ENCODE measurements around the gene PEAK3. TPM values are rescaled to one million over a fixed set of nuclear protein-coding genes. Genes with fewer than 3 reads are reported as not detected.

PEAK3 gene
- total and polyA plus RNA-seq, 3 experiments from 2014 or later: 0.79 TPM; not detected in 2

GRCh38 chr19:2254064-2254872, 27.7 kb downstream of the PEAK3 start:
- DNase-seq: no peak
- peaks cover 10% of the 10 kb centered on the region for H3K27me3 ChIP-seq (ENCODE audit: insufficient read depth, low read length, poor library complexity, severe bottlenecking)
- H3K9me3 ChIP-seq (ENCODE audit: low read length): no peaks in the 10 kb centered on the region
- H3K27me3 Mint-ChIP-seq: peaks cover 0 to 2% of the 10 kb centered on the region in 2 donors
- no peaks in the 10 kb centered on the region for H3K36me3 Mint-ChIP-seq
- peaks cover 35% of the 10 kb centered on the region for H3K4me1 ChIP-seq (ENCODE audit: insufficient read depth, low read length)
- ChIA-PET POLR2A (interaction anchor here (0.7 to 8.2 kb wide), 3 partner anchors 15 to 18 kb away, joined by 4 to 69 read pairs (median 21); no protein-coding TSS in a partner anchor), CTCF (interaction anchor here (0.8 to 4.2 kb wide), 4 partner anchors 11 to 62 kb away, joined by 3 to 17 read pairs (median 10); no protein-coding TSS in a partner anchor)
- H3K4me3 Mint-ChIP-seq: peak overlapping the region in 5 of 7 donors; percentile 24 to 64 (median 51)
- no peak overlapping the region for H3K27ac ChIP-seq (ENCODE audit: low read depth, low read length)
- peak overlapping the region in 3 of 8 donors; percentile 47 to 74 (median 58) for H3K27ac Mint-ChIP-seq
- H3K9me3 Mint-ChIP-seq: no peaks in the 10 kb centered on the region
- no peaks in the 10 kb centered on the region for H3K36me3 ChIP-seq (ENCODE audit: insufficient read depth, low read length)
- H3K4me3 ChIP-seq (ENCODE audit: low read length): no peak overlapping the region
- H3K4me1 Mint-ChIP-seq: peaks cover 14 to 43% (median 15%) of the 10 kb centered on the region in 3 donors

DNA sequence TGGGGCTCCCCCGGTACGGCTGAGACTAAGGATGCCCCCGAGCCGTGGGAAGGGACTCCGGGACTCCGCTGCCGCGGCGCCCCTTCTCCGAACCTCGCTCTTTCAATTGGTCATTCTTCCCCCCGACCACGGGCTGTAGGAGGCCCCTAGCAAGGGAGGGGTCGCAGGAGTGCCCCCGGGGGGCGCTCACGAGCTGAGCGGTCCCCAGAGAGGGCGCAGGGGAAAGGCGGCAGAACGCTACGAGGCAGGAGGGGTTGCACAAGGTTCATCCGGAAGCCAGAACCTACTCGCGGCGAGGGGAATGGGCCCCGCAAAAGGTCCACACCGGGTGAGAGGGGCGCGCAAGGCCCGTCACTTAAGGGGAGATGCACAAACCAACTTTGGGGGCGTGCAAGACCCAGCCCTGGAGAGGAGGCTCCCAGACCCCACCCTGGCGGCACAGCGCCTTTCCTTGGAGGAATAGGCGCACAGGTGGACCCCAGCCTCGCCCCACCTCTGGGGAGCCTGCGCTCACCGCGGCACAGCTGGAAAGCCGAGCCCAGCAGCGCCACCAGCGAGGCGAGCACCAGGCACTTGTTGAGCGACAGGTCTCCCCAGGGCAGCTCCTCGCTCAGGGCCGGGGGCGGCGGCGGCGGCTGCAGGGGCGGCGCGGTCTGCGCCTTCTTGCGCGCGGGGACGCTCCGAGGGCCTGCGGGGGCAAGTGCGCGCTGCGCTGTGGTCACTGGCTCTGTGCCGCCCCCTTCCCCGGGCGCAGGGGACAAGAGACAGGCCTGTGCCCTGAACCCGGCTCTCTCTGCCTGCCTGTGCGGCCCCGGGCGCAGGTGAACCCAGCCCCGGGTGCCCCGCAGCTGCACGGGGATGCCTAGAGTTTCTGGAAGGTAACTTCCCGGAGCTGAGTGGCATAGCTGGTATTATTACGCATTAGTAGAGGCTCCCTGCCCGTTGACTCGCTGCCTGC, 28.6 kb downstream of the PEAK3 start:
- Mint-ChIP-seq H3K4me3 (peak overlapping the region; percentile 72 to 90 (median 79)), H3K9me3 (no peaks in the 10 kb centered on the region), H3K36me3 (peaks cover 0 to 4% (median 0%) of the 10 kb centered on the region in 3 donors), H3K4me1 (peaks cover 7 to 37% (median 10%) of the 10 kb centered on the region in 3 donors), H3K27ac (peak overlapping the region in 6 of 8 donors; percentile 27 to 77 (median 50)), H3K27me3 (peaks cover 0 to 2% of the 10 kb centered on the region in 2 donors)
- H3K27ac ChIP-seq (ENCODE audit: low read depth, low read length): no peak overlapping the region
- peak in 3 of 5 donors; percentile 60 to 71 (median 67) for DNase-seq
- H3K4me3 ChIP-seq (ENCODE audit: low read length): peak overlapping the region; percentile 58
- CTCF ChIA-PET: interaction anchor here (0.7 to 4.2 kb wide), 9 partner anchors 8 to 62 kb away, joined by 3 to 17 read pairs (median 5); partner anchors contain the start of gene PLEKHJ1
- H3K27me3 ChIP-seq (ENCODE audit: insufficient read depth, low read length, poor library complexity, severe bottlenecking): peaks cover 10% of the 10 kb centered on the region
- no peaks in the 10 kb centered on the region for H3K36me3 ChIP-seq (ENCODE audit: insufficient read depth, low read length)
- peaks cover 30% of the 10 kb centered on the region for H3K4me1 ChIP-seq (ENCODE audit: insufficient read depth, low read length)
- H3K9me3 ChIP-seq (ENCODE audit: low read length): no peaks in the 10 kb centered on the region
- POLR2A ChIA-PET: interaction anchor here (0.7 to 8.2 kb wide), 5 partner anchors 14 to 357 kb away, joined by 3 to 69 read pairs (median 4); no protein-coding TSS in a partner anchor

DNA sequence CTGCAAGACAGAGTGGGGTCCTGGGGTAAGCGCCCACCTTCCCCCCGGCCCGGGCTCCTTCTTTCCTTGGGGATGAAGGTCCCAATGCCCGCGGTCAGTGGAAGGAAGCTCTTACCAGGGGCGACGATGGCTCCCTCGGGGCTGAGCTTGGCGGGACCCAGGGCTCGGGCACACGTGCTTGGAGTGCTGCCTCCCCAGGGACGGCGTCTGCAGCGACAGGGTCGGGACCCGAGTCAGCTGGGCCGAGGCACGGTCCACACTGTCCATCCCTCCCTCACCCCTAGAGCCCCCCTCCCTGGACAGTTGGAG, 29.2 kb downstream of the PEAK3 start:
- no peaks in the 10 kb centered on the region for H3K36me3 ChIP-seq (ENCODE audit: insufficient read depth, low read length)
- peak overlapping the region; percentile 58 for H3K4me3 ChIP-seq (ENCODE audit: low read length)
- peaks cover 10% of the 10 kb centered on the region for H3K27me3 ChIP-seq (ENCODE audit: insufficient read depth, low read length, poor library complexity, severe bottlenecking)
- POLR2A ChIA-PET: interaction anchor here (0.7 to 8.2 kb wide), 5 partner anchors 14 to 356 kb away, joined by 3 to 69 read pairs (median 4); no protein-coding TSS in a partner anchor
- peaks cover 24% of the 10 kb centered on the region for H3K4me1 ChIP-seq (ENCODE audit: insufficient read depth, low read length)
- Mint-ChIP-seq H3K27ac (peak overlapping the region in 1 of 8 donors; percentile 77), H3K36me3 (peaks cover 0 to 4% (median 0%) of the 10 kb centered on the region in 3 donors), H3K4me1 (peaks cover under 1 to 30% (median 5%) of the 10 kb centered on the region in 3 donors), H3K9me3 (no peaks in the 10 kb centered on the region), H3K27me3 (peaks cover 0 to 2% of the 10 kb centered on the region in 2 donors), H3K4me3 (peak overlapping the region; percentile 72 to 90 (median 79))
- CTCF ChIA-PET: interaction anchor here (0.7 to 4.2 kb wide), 8 partner anchors 9 to 63 kb away, joined by 3 to 17 read pairs (median 5); partner anchors contain the start of gene PLEKHJ1
- H3K27ac ChIP-seq (ENCODE audit: low read depth, low read length): no peak overlapping the region
- no peaks in the 10 kb centered on the region for H3K9me3 ChIP-seq (ENCODE audit: low read length)
- DNase-seq: no peak

DNA sequence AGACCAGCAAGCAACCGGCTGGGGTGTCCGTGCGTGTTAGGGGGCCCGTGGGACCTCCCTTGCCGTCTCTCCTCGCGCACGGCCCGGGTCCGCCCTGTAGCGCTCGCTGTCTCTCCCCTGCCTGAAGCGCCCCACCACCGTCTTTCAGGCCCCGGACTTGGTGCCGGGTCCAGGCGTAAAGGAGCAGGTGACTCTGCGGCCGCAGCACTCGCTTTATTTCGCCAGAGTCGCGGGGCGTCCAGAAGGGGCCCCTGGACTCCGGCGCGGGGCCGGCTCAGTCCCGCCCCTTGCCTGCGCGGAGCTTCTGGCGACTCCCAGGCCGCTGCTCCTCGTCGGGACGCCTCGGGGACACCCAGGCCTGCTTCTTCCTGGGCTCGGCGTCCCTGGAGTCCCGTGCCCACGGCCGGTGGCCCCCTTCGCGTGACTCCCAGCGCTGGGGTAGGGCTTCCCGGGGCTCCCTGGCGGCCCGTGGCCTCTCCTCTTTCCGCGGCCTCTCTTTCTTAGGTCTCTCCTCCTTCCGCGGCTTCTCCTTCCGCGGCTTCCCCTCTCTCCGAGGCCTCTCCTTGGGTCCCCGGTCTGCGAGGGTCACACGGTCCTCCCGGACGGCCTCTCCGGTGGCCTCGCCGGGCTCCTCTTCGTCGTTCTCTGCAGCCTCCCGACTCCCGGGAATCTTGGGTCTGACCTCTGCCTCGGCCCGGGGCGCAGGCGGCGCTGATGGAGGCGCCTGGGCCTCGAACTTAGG, 29.7 kb downstream of the PEAK3 start:
- Histone ChIP-seq H3K27me3 (ENCODE audit: insufficient read depth, low read length, poor library complexity, severe bottlenecking) (peaks cover 10% of the 10 kb centered on the region), H3K4me1 (ENCODE audit: insufficient read depth, low read length) (peaks cover 19% of the 10 kb centered on the region), H3K27ac (ENCODE audit: low read depth, low read length) (no peak overlapping the region), H3K36me3 (ENCODE audit: insufficient read depth, low read length) (peaks cover 2% of the 10 kb centered on the region), H3K4me3 (ENCODE audit: low read length) (peak overlapping the region; percentile 58), H3K9me3 (ENCODE audit: low read length) (no peaks in the 10 kb centered on the region)
- Mint-ChIP-seq H3K36me3 (peaks cover 0 to 9% (median 0%) of the 10 kb centered on the region in 3 donors), H3K27ac (no peak overlapping the region), H3K9me3 (no peaks in the 10 kb centered on the region), H3K4me1 (peaks cover 0 to 26% (median 4%) of the 10 kb centered on the region in 3 donors), H3K4me3 (peak overlapping the region in 6 of 7 donors; percentile 72 to 81 (median 79)), H3K27me3 (peaks cover 0 to 2% of the 10 kb centered on the region in 2 donors)
- ChIA-PET CTCF (interaction anchor here (1.0 to 4.2 kb wide), 8 partner anchors 9 to 64 kb away, joined by 3 to 17 read pairs (median 6); no protein-coding TSS in a partner anchor), POLR2A (interaction anchor here (0.5 to 8.2 kb wide), 5 partner anchors 13 to 1191 kb away, joined by 3 to 69 read pairs (median 9); no protein-coding TSS in a partner anchor)
- no peak for DNase-seq

DNA sequence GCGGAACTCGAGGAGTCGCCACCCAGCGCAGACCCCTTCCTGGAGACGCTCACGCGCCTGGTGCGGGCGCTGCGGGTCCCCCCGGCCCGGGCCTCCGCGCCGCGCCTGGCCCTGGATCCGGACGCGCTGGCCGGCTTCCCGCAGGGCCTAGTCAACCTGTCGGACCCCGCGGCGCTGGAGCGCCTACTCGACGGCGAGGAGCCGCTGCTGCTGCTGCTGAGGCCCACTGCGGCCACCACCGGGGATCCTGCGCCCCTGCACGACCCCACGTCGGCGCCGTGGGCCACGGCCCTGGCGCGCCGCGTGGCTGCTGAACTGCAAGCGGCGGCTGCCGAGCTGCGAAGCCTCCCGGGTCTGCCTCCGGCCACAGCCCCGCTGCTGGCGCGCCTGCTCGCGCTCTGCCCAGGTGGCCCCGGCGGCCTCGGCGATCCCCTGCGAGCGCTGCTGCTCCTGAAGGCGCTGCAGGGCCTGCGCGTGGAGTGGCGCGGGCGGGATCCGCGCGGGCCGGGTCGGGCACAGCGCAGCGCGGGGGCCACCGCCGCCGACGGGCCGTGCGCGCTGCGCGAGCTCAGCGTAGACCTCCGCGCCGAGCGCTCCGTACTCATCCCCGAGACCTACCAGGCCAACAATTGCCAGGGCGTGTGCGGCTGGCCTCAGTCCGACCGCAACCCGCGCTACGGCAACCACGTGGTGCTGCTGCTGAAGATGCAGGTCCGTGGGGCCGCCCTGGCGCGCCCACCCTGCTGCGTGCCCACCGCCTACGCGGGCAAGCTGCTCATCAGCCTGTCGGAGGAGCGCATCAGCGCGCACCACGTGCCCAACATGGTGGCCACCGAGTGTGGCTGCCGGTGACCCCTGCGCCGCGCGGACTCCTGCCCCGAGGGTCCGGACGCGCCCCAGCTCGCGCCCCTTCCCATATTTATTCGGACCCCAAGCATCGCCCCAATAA, 30.6 kb downstream of the PEAK3 start:
- Mint-ChIP-seq H3K27me3 (peaks cover 0 to 2% of the 10 kb centered on the region in 2 donors), H3K36me3 (peaks cover 0 to 16% (median 0%) of the 10 kb centered on the region in 3 donors), H3K4me3 (peak overlapping the region; percentile 37 to 81 (median 48)), H3K27ac (no peak overlapping the region), H3K9me3 (no peaks in the 10 kb centered on the region), H3K4me1 (peaks cover 0 to 21% (median 4%) of the 10 kb centered on the region in 3 donors)
- ChIA-PET POLR2A (interaction anchor here (0.5 to 8.2 kb wide), 5 partner anchors 12 to 1190 kb away, joined by 3 to 69 read pairs (median 9); no protein-coding TSS in a partner anchor), CTCF (interaction anchor here (1.2 to 4.2 kb wide), 2 partner anchors 10 to 12 kb away, joined by 8 to 17 read pairs; no protein-coding TSS in a partner anchor)
- no peak for DNase-seq
- peaks cover 10% of the 10 kb centered on the region for H3K27me3 ChIP-seq (ENCODE audit: insufficient read depth, low read length, poor library complexity, severe bottlenecking)
- no peak overlapping the region for H3K27ac ChIP-seq (ENCODE audit: low read depth, low read length)
- peaks cover 10% of the 10 kb centered on the region for H3K36me3 ChIP-seq (ENCODE audit: insufficient read depth, low read length)
- H3K4me3 ChIP-seq (ENCODE audit: low read length): peak overlapping the region; percentile 58
- H3K4me1 ChIP-seq (ENCODE audit: insufficient read depth, low read length): peaks cover 15% of the 10 kb centered on the region
- H3K9me3 ChIP-seq (ENCODE audit: low read length): no peaks in the 10 kb centered on the region

- ChIA-PET CTCF (interaction anchor here (1.4 kb wide), 1 partner anchor 13 kb away, joined by 4 read pairs; no protein-coding TSS in a partner anchor), POLR2A (interaction anchor here (3.3 to 8.2 kb wide), 2 partner anchors 12 to 19 kb away, joined by 21 to 69 read pairs; no protein-coding TSS in a partner anchor)
- H3K9me3 ChIP-seq (ENCODE audit: low read length): no peaks in the 10 kb centered on the region
- Mint-ChIP-seq H3K4me3 (peak overlapping the region in 1 of 7 donors; percentile 37), H3K9me3 (peaks cover 0 to 1% (median 0%) of the 10 kb centered on the region in 5 donors), H3K4me1 (peaks cover 0 to 21% (median 4%) of the 10 kb centered on the region in 3 donors), H3K36me3 (peaks cover 0 to 23% (median 0%) of the 10 kb centered on the region in 3 donors), H3K27me3 (peaks cover 0 to 2% of the 10 kb centered on the region in 2 donors), H3K27ac (no peak overlapping the region)
- no peak for DNase-seq
- H3K27ac ChIP-seq (ENCODE audit: low read depth, low read length): no peak overlapping the region
- peaks cover 10% of the 10 kb centered on the region for H3K27me3 ChIP-seq (ENCODE audit: insufficient read depth, low read length, poor library complexity, severe bottlenecking)
- H3K4me3 ChIP-seq (ENCODE audit: low read length): no peak overlapping the region
- H3K36me3 ChIP-seq (ENCODE audit: insufficient read depth, low read length): peaks cover 15% of the 10 kb centered on the region
- H3K4me1 ChIP-seq (ENCODE audit: insufficient read depth, low read length): peaks cover 15% of the 10 kb centered on the region
Observed at GRCh38 chr19:2250766-2251105, 31.2 kb downstream of the PEAK3 start.

Data from CD8-positive, alpha-beta memory T cell (primary cell).